ENCODE data around the gene FITM1. TPM values are rescaled to one million over a fixed set of nuclear protein-coding genes. Genes with fewer than 3 reads are reported as not detected.

FITM1 gene
- polyA plus RNA-seq, 1 donor from 2014 or later = 0.88 TPM

DNA sequence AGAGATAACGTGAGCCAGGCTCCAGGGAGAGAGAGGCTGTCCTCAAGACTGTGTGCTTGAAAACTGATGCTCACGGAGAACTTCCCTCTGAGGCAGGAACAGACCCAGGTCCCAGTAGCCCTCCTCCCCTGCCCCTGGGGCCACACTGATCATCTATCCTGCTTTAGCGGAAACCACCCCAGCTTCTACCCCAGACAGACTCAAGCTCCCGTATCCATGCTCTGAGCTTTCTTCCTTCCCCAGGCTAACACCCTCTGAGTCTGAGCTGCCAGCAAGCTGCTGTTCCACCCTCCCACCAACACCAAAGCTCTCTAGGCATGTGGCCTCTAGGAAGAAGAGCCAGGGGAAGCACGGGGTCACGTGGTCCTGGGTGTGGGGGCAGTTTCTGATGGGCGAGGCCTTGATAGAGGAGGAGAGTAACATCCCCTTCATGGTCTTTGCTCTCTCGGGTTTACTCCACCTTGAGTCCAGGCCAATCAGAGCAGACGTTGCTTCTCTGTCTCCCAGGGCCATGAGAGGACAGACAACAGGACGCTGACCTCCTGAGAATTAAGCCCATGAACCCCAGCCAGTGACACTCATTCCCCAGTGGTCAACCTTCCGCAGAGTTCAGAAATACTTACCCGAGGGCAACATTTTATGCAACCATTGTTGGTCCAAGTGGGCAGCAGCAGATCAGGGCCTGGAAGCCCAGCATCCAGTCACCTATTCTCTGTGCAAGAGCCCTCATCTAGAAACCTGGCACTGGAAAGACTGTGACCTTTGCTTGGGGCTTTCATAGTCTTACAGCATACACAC, 35.0 kb upstream of the FITM1 start:
- Histone ChIP-seq H3K27ac (ENCODE audit: low read length) (no peak overlapping the region), H3K4me2 (ENCODE audit: low read length) (no peak overlapping the region)

DNA sequence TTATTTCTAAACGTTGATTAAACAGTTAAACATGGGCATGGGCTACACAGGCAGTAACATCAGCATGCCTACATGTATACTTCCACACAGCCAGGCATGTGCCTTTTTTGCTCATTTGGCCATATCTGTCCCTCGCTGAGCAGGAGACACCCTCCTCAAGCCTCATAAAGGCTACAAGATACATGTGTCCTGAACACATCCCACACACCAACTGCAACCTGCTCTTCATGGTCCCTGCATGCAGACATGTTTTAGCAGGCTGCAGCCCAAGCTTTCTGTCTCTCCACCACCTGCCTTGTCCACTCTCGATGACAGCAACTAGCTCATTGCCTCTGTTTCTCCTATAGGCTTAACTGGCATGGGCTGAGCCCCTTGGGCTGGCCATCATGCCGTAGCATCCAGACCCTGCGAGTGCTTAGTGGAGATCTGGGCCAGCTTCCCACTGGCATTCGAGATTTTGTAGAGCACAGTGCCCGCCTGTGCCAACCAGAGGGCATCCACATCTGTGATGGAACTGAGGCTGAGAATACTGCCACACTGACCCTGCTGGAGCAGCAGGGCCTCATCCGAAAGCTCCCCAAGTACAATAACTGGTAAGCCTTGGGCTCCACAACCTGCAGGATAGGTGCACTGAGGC, 33.8 kb upstream of the FITM1 start:
- Histone ChIP-seq H3K27me3 (ENCODE audit: insufficient read depth, low read depth, low read length) (peaks cover 16% of the 10 kb centered on the region), H3K27ac (ENCODE audit: low read length) (no peak overlapping the region), H3K4me2 (ENCODE audit: low read length) (no peak overlapping the region), H3K9me2 (ENCODE audit: insufficient read depth, low read length) (no peaks in the 10 kb centered on the region), H3K79me2 (replicated peaks; ENCODE audit: insufficient read depth, low read length) (no peaks in the 10 kb centered on the region), H3K9me3 (ENCODE audit: low read length) (no peaks in the 10 kb centered on the region), H2AFZ (ENCODE audit: low read depth, low read length) (no peak overlapping the region), H4K20me1 (ENCODE audit: insufficient read depth) (no peaks in the 10 kb centered on the region), H3F3A (ENCODE audit: insufficient read depth, low read length, poor library complexity, severe bottlenecking) (no peaks in the 10 kb centered on the region), H3K9ac (ENCODE audit: low read length) (no peak overlapping the region), H3K4me3 (ENCODE audit: low read length) (no peak overlapping the region), H3K36me3 (ENCODE audit: insufficient read depth, low read length) (no peaks in the 10 kb centered on the region)
- TF ChIP-seq EP300 (conservative IDR thresholded peaks at IDR 0.05; ENCODE audit: poor library complexity, severe bottlenecking) (no peak), MXI1 (conservative IDR thresholded peaks at IDR 0.05; ENCODE audit: poor library complexity, severe bottlenecking) (no peak), SMC3 (conservative IDR thresholded peaks at IDR 0.05; ENCODE audit: poor library complexity) (no peak), RAD21 (conservative IDR thresholded peaks at IDR 0.05) (no peak), POLR2AphosphoS5 (IDR thresholded peaks at IDR 0.05) (no peak), CTCF (IDR thresholded peaks at IDR 0.05; ENCODE audit: poor library complexity, severe bottlenecking) (no peak), EZH2 (IDR thresholded peaks at IDR 0.05; ENCODE audit: borderline replicate concordance, insufficient read depth, low read length, poor library complexity, severe bottlenecking) (no peak), REST (IDR thresholded peaks at IDR 0.05; ENCODE audit: borderline replicate concordance) (no peak), TAF1 (IDR thresholded peaks at IDR 0.05; ENCODE audit: low read depth) (no peak)

More for the DNA sequence above, 35.0 kb upstream of the FITM1 start:
- Histone ChIP-seq H3K9ac (ENCODE audit: low read length) (no peak overlapping the region), H3K4me3 (ENCODE audit: low read length) (no peak overlapping the region), H3K9me3 (ENCODE audit: low read length) (no peaks in the 10 kb centered on the region), H3K27me3 (ENCODE audit: insufficient read depth, low read depth, low read length) (peaks cover 16% of the 10 kb centered on the region), H3K79me2 (replicated peaks; ENCODE audit: insufficient read depth, low read length) (no peaks in the 10 kb centered on the region), H3K36me3 (ENCODE audit: insufficient read depth, low read length) (no peaks in the 10 kb centered on the region), H3K9me2 (ENCODE audit: insufficient read depth, low read length) (no peaks in the 10 kb centered on the region), H2AFZ (ENCODE audit: low read depth, low read length) (no peak overlapping the region), H3F3A (ENCODE audit: insufficient read depth, low read length, poor library complexity, severe bottlenecking) (no peaks in the 10 kb centered on the region), H4K20me1 (ENCODE audit: insufficient read depth) (no peaks in the 10 kb centered on the region)
- no peak for TF ChIP-seq MXI1 (conservative IDR thresholded peaks at IDR 0.05; ENCODE audit: poor library complexity, severe bottlenecking)
- TF ChIP-seq SMC3 (conservative IDR thresholded peaks at IDR 0.05; ENCODE audit: poor library complexity) = no peak
- no peak for TF ChIP-seq POLR2AphosphoS5 (IDR thresholded peaks at IDR 0.05)
- no peak for TF ChIP-seq EP300 (conservative IDR thresholded peaks at IDR 0.05; ENCODE audit: poor library complexity, severe bottlenecking)

Data from neural cell (in vitro differentiated cells).